KMS-11 (cell line): ENCODE data around the gene TCTN3.
A peak's percentile ranks its signal among the peaks of the same experiment; 100 is the strongest.

Experiments
- H2AFZ ChIP-seq: fragments of 200-600 bp; sonication (generic); 2 replicates; pipeline ENCODE4 v1.6.1; 2016; ENCODE audit warnings: antibody characterized with exemption, mixed run types, low read depth
- H3K27ac ChIP-seq: fragments of 200-600 bp; sonication (generic); 2 replicates; pipeline ENCODE4 v1.6.1; 2016; ENCODE audit warnings: mild to moderate bottlenecking, mixed run types
- H3K27me3 ChIP-seq: fragments of 200-600 bp; sonication (generic); 2 replicates; pipeline ENCODE4 v1.6.1; 2017; ENCODE audit warnings: mild to moderate bottlenecking, low read depth, mixed run types, moderate library complexity; ENCODE audit not compliant: insufficient read depth
- H3K36me3 ChIP-seq: fragments of 200-600 bp; sonication (generic); 2 replicates; pipeline ENCODE4 v1.6.1; 2017; ENCODE audit warnings: mild to moderate bottlenecking, mixed run types; ENCODE audit not compliant: insufficient read depth
- H3K4me1 ChIP-seq: fragments of 200-600 bp; sonication (generic); 2 replicates; pipeline ENCODE4 v1.6.1; 2016; ENCODE audit warnings: mild to moderate bottlenecking, low read depth, mixed run types; ENCODE audit not compliant: poor library complexity, severe bottlenecking
- H3K4me2 ChIP-seq: fragments of 200-600 bp; sonication (generic); 2 replicates; pipeline ENCODE4 v1.7.0; 2016; ENCODE audit warnings: mild to moderate bottlenecking, mixed run types
- H3K4me3 ChIP-seq: fragments of 200-600 bp; sonication (generic); IDR thresholded peaks from 2 replicates; pipeline ENCODE4 v1.6.1; 2017; ENCODE audit warnings: low read depth, low read length, mixed read lengths; ENCODE audit not compliant: insufficient read depth
- H3K79me2 ChIP-seq: fragments of 200-600 bp; sonication (generic); 2 replicates; pipeline ENCODE4 v1.6.1; 2016; ENCODE audit warnings: low read depth, mixed run types; ENCODE audit not compliant: insufficient read depth
- H3K9ac ChIP-seq: fragments of 200-600 bp; sonication (generic); 2 replicates; pipeline ENCODE4 v1.6.1; 2016; ENCODE audit warnings: mild to moderate bottlenecking, mixed run types
- H4K20me1 ChIP-seq: fragments of 200-600 bp; sonication (generic); 2 replicates; pipeline ENCODE4 v1.6.1; 2016; ENCODE audit warnings: mild to moderate bottlenecking, mixed run types; ENCODE audit not compliant: insufficient read depth
- TF ChIP-seq, protein P1 (sequence below): fragments of 200-600 bp; sonication (generic); conservative IDR thresholded peaks from 2 replicates; pipeline ENCODE4 v1.6.1; 2017; ENCODE audit warnings: low read depth, mild to moderate bottlenecking, antibody characterized with exemption, low read length, moderate library complexity, mixed read lengths

The TCTN3 gene

DNA sequence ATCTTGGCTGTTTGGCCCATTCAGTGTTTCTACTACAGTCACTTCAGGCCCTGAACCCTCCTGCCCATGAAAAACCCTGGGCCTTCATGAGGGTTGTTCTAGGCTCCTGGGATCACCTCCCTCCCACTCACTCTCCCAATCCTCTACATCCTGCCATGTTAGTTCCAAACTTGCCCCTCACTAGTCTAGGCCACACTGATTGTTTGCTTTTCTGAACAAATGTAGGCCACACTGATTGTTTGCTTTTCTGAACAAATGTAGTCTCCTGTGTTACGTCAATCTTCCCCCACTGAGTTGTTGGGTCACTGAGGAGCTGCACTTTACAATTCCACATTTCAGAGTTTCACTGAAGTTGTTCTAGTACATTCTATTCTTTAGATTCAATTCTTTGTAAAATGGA is 31.9 kb downstream of the TCTN3 start:
- Histone ChIP-seq H3K79me2 (no peaks in the 10 kb centered on the region), H3K9ac (no peak overlapping the region), H3K4me2 (no peak overlapping the region), H2AFZ (no peak overlapping the region), H3K4me1 (peaks cover 5% of the 10 kb centered on the region), H3K27ac (no peak overlapping the region), H3K4me3 (no peak overlapping the region), H3K27me3 (no peaks in the 10 kb centered on the region), H4K20me1 (no peaks in the 10 kb centered on the region), H3K36me3 (no peaks in the 10 kb centered on the region)
- TF ChIP-seq, protein P1, sequence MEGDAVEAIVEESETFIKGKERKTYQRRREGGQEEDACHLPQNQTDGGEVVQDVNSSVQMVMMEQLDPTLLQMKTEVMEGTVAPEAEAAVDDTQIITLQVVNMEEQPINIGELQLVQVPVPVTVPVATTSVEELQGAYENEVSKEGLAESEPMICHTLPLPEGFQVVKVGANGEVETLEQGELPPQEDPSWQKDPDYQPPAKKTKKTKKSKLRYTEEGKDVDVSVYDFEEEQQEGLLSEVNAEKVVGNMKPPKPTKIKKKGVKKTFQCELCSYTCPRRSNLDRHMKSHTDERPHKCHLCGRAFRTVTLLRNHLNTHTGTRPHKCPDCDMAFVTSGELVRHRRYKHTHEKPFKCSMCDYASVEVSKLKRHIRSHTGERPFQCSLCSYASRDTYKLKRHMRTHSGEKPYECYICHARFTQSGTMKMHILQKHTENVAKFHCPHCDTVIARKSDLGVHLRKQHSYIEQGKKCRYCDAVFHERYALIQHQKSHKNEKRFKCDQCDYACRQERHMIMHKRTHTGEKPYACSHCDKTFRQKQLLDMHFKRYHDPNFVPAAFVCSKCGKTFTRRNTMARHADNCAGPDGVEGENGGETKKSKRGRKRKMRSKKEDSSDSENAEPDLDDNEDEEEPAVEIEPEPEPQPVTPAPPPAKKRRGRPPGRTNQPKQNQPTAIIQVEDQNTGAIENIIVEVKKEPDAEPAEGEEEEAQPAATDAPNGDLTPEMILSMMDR = no peak

DNA sequence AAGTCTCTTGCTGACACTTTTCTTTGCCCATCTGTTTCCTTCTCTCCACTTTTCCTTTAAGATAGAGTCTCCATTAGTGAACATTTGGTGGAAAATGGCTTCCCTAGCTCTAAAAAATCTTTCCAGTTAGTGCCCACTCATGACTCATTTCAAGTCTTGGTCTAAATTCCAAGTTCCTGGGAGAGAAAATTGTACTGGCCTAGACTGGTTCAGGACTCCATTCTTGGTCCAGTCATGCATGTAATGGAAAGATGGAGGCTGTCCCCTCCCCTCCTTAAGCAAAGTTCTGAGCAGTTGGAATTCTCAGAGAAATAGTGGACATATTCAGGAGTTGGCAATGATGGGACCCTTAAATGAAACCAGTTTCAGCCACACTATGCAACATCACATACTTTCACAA is 33.4 kb downstream of the TCTN3 start:
- Histone ChIP-seq H3K9ac (no peak overlapping the region), H3K4me2 (no peak overlapping the region), H3K27me3 (no peaks in the 10 kb centered on the region), H4K20me1 (no peaks in the 10 kb centered on the region), H3K4me1 (peaks cover 7% of the 10 kb centered on the region), H3K36me3 (no peaks in the 10 kb centered on the region), H3K27ac (no peak overlapping the region), H3K4me3 (no peak overlapping the region), H3K79me2 (peaks cover 8% of the 10 kb centered on the region), H2AFZ (no peak overlapping the region)
- TF ChIP-seq, protein P1 = no peak

DNA sequence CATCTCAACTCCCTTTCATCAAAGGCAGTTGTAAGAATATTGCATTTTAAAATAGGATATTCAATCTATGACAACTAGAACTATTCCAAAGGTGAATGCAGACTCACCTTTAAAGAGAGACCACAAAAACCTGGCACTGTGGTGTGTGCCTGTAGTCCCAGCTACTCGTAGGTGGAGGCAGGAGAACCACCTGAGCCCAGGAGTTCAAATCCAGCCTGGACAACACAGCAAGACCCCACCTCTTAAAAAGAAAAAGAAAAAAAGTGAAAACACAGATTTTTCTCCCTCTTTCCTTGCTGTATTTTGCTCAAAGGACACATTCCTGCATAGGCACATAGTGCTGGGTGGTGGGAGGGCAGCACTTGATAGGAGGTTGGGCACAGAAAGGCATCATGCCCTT is 36.5 kb downstream of the TCTN3 start:
- Histone ChIP-seq H3K36me3 (no peaks in the 10 kb centered on the region), H3K27me3 (no peaks in the 10 kb centered on the region), H3K27ac (no peak overlapping the region), H3K4me2 (peak overlapping the region; percentile 93), H3K9ac (0 out of 2 replicates have a peak overlapping the region, but pooled peaks have one; percentile 89), H3K4me3 (no peak overlapping the region), H2AFZ (peak overlapping the region; percentile 84), H4K20me1 (no peaks in the 10 kb centered on the region), H3K79me2 (peaks cover 20% of the 10 kb centered on the region), H3K4me1 (peaks cover 10% of the 10 kb centered on the region)
- TF ChIP-seq, protein P1 = no peak

GRCh38 chr10:95656291-95657164 is 37.2 kb downstream of the TCTN3 start, which contains the start of gene ALDH18A1:
Gene ALDH18A1, minus strand, starts transcription at chr10:95656711. Its CDS starts 3,334 bp downstream, at chr10:95653377.
- TF ChIP-seq, protein P1 = no peak
- H3K4me3 ChIP-seq = no peak within 1 kb of the TSS
- H3K4me2 ChIP-seq = peak within 1 kb of the TSS; percentile 93
- H3K79me2 ChIP-seq = peaks cover 20% of the 10 kb centered on the region
- H2AFZ ChIP-seq = peak within 1 kb of the TSS; percentile 84
- peaks cover under 1% of the 10 kb centered on the region; the same call in 1 of the 2 replicates for H3K36me3 ChIP-seq
- no peaks in the 10 kb centered on the region for H3K27me3 ChIP-seq
- H3K9ac ChIP-seq = peak within 1 kb of the TSS; percentile 89
- H4K20me1 ChIP-seq = no peaks in the 10 kb centered on the region
- peak within 1 kb of the TSS; percentile 51 for H3K27ac ChIP-seq
- peaks cover 10% of the 10 kb centered on the region for H3K4me1 ChIP-seq
